Parathyroid adenoma (tissue), 2 donors: ENCODE data around the gene TMC6.

Source experiments
- H2AFZ ChIP-seq: fragments of 300-600 bp; sonication (generic); one replicate; pipeline ENCODE4 v1.7.0; 2017; ENCODE audit warnings: antibody characterized with exemption, mild to moderate bottlenecking
- H3K27ac ChIP-seq: fragments of 300-600 bp; sonication (generic); one replicate; pipeline ENCODE4 v1.7.0; 2017
- H3K27me3 ChIP-seq: fragments of 300-600 bp; sonication (generic); one replicate; pipeline ENCODE4 v1.7.0; 2017; ENCODE audit warnings: low read length; ENCODE audit not compliant: control insufficient read depth, insufficient read depth
- H3K36me3 ChIP-seq: fragments of 300-600 bp; sonication (generic); one replicate; pipeline ENCODE4 v1.7.0; 2017; ENCODE audit warnings: low read length; ENCODE audit not compliant: control insufficient read depth, insufficient read depth
- H3K4me1 ChIP-seq: fragments of 300-600 bp; sonication (generic); one replicate; pipeline ENCODE4 v1.7.0; 2017; ENCODE audit warnings: control low read depth
- H3K4me2 ChIP-seq: fragments of 300-600 bp; sonication (generic); one replicate; pipeline ENCODE4 v1.7.0; 2017; ENCODE audit warnings: low read length
- H3K4me3 ChIP-seq: fragments of 300-600 bp; sonication (generic); one replicate; pipeline ENCODE4 v1.7.0; 2017; ENCODE audit warnings: low read depth, low read length
- H3K79me2 ChIP-seq: fragments of 300-600 bp; sonication (generic); one replicate; pipeline ENCODE4 v1.7.0; 2017; ENCODE audit warnings: control low read depth
- H3K9ac ChIP-seq: fragments of 300-600 bp; sonication (generic); one replicate; pipeline ENCODE4 v1.7.0; 2017; ENCODE audit warnings: mild to moderate bottlenecking
- H3K9me3 ChIP-seq: fragments of 300-600 bp; sonication (generic); one replicate; pipeline ENCODE4 v1.7.0; 2017; ENCODE audit warnings: low read length; ENCODE audit not compliant: control insufficient read depth
- TF ChIP-seq, protein P1 (sequence below): fragments of 300-600 bp; sonication (generic); IDR thresholded peaks from one replicate; pipeline ENCODE4 v1.7.0; 2017; ENCODE audit warnings: antibody characterized with exemption, mild to moderate bottlenecking
- donor health status: primary hyperparathyroidism.

Gene TMC6

DNA sequence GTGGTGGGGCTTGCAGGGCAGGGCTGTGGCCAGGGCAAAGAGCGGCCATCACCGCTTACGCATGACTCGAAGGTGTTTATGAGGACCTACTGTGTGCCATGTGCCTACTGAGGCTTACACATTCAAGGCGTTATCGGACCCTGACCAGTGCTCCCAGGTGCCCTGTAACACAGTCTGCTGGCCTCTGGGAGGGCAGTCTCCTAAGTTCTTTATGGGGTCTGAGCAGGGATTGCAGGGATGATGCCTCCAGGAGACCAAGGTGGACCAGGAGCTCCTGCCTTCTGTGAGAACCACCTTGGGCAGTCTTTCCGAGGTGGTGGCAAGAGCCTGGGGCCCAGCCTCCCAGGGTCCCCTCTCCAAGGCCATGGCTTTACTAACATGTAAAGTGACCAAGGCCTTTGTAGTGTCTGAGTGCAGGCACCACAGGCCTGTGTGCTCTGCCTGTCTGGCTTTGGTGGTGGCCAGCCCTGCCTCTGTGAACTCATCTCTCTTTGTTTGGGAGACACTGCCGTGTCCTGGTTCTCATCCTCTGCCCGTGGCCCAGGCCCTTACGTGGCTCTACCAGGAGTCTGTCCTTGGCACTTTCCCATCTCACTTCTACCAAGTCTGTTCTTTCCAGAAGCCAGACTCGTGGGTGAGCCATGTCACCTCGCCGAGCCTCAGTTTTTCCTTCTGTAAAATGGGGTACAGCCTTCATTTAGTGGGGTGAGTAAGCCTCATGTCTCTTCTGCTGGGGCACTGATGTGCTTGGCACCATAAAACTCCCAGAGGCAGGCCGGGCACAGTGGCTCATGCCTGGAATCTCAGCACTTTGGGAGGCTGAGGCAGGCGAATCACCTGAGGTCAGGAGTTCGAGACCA lies 36.4 kb upstream of the TMC6 start:
- H2AFZ ChIP-seq: no peak overlapping the region
- H3K27me3 ChIP-seq: no peaks in the 10 kb centered on the region
- H3K79me2 ChIP-seq: no peaks in the 10 kb centered on the region

DNA sequence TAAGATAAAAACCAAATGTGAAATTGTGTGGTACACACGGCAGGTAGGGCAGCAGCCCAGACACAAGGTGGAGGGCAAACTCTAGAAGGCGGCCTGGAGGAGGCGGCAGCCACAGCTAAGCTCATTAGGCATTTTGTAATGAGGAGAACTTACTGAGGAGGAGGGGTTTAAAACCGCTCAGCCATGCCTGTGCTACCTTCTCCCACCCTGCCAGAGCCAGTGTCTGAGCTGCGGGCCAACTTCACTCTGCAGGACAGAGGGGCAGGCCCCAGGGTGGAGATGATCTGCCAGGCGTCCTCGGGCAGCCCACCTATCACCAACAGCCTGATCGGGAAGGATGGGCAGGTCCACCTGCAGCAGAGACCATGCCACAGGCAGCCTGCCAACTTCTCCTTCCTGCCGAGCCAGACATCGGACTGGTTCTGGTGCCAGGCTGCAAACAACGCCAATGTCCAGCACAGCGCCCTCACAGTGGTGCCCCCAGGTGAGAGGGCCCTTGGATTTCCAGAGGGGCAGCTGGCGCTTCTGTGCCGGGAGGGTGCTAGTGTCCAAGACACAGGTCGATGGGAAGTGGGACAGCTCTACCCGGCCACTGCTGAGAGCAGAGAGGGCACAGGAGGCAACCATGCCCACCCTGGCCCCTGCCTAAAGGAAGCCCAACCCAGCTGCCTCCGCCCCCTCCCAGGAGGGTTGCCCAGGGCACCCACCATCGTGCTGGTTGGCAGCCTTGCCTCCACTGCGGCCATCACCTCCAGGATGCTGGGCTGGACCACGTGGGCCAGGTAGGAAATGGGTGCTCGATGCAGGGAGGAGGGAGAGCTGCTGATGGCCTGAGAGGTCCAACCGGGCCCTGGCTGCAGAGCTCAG lies 35.6 kb upstream of the TMC6 start:
- TF ChIP-seq, protein P1, sequence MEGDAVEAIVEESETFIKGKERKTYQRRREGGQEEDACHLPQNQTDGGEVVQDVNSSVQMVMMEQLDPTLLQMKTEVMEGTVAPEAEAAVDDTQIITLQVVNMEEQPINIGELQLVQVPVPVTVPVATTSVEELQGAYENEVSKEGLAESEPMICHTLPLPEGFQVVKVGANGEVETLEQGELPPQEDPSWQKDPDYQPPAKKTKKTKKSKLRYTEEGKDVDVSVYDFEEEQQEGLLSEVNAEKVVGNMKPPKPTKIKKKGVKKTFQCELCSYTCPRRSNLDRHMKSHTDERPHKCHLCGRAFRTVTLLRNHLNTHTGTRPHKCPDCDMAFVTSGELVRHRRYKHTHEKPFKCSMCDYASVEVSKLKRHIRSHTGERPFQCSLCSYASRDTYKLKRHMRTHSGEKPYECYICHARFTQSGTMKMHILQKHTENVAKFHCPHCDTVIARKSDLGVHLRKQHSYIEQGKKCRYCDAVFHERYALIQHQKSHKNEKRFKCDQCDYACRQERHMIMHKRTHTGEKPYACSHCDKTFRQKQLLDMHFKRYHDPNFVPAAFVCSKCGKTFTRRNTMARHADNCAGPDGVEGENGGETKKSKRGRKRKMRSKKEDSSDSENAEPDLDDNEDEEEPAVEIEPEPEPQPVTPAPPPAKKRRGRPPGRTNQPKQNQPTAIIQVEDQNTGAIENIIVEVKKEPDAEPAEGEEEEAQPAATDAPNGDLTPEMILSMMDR: no peak
- Histone ChIP-seq H3K4me2 (no peak overlapping the region), H3K79me2 (no peaks in the 10 kb centered on the region), H3K4me1 (peaks cover 3% of the 10 kb centered on the region), H3K27ac (no peak overlapping the region), H3K9ac (no peak overlapping the region), H3K36me3 (no peaks in the 10 kb centered on the region), H3K4me3 (no peak overlapping the region), H3K9me3 (no peaks in the 10 kb centered on the region), H3K27me3 (no peaks in the 10 kb centered on the region), H2AFZ (no peak overlapping the region)

More for the DNA sequence above, 36.4 kb upstream of the TMC6 start:
- Histone ChIP-seq H3K4me2 (no peak overlapping the region), H3K9me3 (no peaks in the 10 kb centered on the region), H3K9ac (no peak overlapping the region), H3K4me1 (peaks cover 7% of the 10 kb centered on the region), H3K27ac (no peak overlapping the region), H3K4me3 (no peak overlapping the region), H3K36me3 (no peaks in the 10 kb centered on the region)
- TF ChIP-seq, protein P1: no peak

DNA sequence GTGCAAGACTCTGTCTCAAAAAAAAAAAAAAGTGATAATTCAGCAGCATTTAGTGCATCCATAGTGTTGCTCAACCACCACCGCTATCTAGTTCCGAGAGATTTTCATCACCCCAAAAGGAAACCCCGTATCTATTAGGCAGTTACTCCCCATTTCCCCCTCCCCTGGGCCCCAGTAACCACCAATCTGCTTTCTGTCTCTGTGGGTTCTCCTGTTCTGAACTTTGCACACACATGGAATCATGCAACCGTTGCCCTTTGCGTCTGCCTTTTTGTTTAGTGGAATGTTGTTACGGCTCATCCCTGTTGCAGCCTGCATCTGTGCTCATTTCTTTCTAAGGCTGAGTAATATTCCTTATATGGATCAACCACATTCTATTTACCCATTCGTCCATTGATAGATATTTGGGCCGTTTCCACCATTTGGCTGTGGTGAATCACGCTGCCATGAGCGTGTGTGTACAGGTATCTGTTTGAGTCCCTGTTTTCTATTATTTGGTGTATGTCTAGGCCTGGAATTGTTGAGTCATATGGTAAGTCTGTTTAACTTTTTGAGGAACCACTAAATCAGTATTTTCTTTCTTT lies 31.1 kb upstream of the TMC6 start:
- H3K9ac ChIP-seq: no peak overlapping the region
- TF ChIP-seq, protein P1: no peak
- H3K36me3 ChIP-seq: no peaks in the 10 kb centered on the region
- no peaks in the 10 kb centered on the region for H3K9me3 ChIP-seq
- no peak overlapping the region for H3K4me2 ChIP-seq
- no peak overlapping the region for H3K4me3 ChIP-seq
- no peaks in the 10 kb centered on the region for H3K27me3 ChIP-seq
- H3K79me2 ChIP-seq: no peaks in the 10 kb centered on the region
- H3K27ac ChIP-seq: no peak overlapping the region
- H2AFZ ChIP-seq: no peak overlapping the region
- H3K4me1 ChIP-seq: no peaks in the 10 kb centered on the region

DNA sequence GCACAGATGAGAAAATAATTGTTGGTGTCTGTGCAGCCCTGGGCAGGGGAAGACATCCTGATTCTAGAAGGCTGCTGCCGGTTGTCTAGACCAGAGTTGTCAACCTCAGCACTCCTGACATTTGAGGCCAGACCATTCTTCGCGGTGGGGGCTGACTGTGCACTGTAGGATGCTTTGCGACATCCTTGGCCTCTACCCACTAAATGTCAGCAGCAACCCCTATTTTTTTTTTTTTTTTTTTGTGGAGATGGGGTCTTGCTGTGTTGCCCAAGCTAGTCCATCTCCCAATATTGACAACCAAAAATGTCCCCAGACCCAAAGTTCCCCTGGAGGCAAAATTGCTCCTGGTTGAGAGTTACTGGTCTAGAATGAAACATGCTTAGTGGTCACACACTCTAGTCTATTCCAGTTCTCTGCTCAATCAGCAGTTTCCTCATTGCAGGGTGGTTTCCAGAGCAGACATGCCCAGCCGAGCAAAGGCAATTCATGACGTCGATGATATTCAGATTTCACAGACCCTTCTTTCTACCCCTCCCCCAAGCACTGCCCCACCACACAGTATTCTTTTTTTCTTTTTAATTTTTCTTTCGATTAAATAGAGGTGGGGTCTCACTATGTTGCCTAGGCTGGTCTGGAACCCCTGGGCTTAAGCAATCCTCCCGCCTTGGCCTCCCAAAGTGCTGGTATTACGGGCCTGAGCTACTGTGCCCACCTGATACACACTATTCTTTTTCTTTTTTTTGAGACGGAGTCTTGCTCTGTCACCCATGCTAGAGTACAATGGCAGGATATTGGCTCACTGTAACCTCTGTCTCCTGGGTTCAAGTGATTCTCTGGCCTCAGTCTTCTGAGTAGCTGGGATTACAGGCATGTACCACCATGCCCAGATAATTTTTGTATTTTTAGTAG lies 26.6 kb upstream of the TMC6 start:
- TF ChIP-seq, protein P1: no peak
- Histone ChIP-seq H3K4me3 (no peak overlapping the region), H3K79me2 (no peaks in the 10 kb centered on the region), H3K9ac (no peak overlapping the region), H3K4me2 (no peak overlapping the region), H3K9me3 (no peaks in the 10 kb centered on the region), H2AFZ (no peak overlapping the region), H3K4me1 (no peaks in the 10 kb centered on the region), H3K27me3 (no peaks in the 10 kb centered on the region), H3K36me3 (no peaks in the 10 kb centered on the region), H3K27ac (no peak overlapping the region)
